NOMO-1 (cell line): ENCODE data around the gene DNAH10.
A peak's percentile ranks its signal among the peaks of the same experiment; 100 is the strongest.
"Not testable (repeated sequence)": the region's sequence is repeated elsewhere in the genome, so short reads cannot be mapped to it uniquely, and the experiment has no call there.

Experiments
- DNase-seq, 2 experiments: peaks; one replicate each; lab custom pipeline; 2025; ENCODE audit not compliant: unreplicated experiment in 2 of 2; lab: John Stamatoyannopoulos, UW

The DNAH10 gene

GRCh38 chr12:123787466-123787865 is 25.4 kb downstream of the DNAH10 start:
- no peak for DNase-seq

DNA sequence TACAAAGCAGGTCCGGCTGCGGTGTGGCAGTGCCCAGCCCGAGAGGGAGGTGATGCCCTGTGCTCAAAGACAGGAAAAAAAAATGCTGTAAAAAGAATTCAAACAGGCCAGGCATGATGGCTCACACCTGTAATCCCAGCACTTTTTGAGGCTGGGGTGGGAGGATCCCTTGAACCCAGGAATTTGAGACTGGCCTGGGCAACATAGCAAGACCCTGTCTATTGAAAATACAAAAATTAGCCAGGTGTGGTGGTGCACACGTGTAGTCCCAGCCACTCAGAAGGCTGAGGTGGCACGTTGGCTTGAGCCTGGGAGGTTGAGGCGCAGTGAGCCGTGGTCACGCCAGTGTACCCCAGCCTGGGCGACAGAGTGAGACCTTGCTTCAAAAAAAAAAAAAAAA is 26.4 kb downstream of the DNAH10 start:
- no peak for DNase-seq

DNA sequence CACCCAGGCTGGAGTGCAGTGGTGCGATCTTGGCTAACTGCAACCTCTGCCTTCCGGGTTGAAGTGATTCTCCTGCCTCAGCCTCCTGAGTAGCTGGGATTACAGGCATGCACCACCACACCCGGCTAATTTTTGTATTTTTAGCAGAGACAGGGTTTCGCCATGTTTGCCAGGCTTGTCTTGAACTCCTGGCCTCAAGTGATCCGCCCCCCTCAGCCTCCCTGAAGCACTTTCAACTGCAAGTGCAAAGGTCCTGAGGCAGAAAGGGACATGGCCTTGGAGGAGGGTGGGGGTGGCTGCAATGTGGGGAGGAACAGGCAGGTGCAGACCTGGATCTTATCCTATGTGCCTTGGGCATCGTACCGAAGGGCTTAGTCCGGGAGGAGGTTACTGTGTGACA is 27.3 kb downstream of the DNAH10 start:
- DNase-seq, result not testable (repeated sequence)

DNA sequence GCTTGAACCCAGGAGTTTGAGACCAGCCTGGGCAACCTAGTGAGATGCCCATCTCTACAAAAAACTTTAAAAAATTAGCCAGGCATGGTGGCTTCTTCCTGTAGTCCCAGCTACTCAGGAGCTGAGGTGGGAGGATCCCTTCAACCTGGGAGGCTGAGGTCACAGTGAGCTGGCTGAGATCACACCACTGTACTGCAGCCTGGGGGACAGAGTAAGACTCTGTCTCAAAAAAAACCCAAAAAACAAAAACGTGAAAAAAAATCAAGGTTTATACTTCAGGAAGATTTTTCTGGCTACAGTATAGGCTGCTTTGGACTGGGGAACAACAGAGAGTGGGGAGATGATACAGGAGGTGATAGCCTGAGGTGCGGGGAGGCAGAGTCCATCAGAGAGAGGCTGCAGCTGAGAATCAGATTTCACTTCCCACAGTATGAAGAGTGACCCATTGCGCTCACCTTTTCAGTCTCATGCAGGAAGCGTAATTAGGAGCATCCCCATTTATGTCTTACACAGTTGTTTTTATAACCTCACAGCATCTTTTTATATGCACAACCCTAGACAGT is 28.9 kb downstream of the DNAH10 start:
- DNase-seq, result no peak

DNA sequence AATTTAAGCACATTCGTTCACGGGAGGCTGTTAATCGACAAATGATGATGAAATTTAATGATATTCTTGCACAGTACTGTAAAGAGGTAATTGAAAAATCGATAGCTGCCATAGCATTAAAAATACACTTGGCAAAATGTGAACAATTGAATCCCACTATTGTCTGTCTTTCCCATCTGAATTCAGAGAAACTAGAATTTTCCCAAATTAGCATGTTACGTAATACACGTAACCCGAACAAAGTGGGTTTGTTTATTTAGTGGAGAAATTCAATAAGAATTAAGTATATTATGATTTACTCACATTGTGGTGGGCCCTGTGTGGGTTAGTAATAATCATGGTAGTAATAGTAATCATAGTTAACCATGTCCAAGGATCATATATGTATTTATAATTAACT is 31.9 kb downstream of the DNAH10 start:
- DNase-seq, result no peak

GRCh38 chr12:123798518-123798917 is 36.4 kb downstream of the DNAH10 start:
- no peak for DNase-seq

DNA sequence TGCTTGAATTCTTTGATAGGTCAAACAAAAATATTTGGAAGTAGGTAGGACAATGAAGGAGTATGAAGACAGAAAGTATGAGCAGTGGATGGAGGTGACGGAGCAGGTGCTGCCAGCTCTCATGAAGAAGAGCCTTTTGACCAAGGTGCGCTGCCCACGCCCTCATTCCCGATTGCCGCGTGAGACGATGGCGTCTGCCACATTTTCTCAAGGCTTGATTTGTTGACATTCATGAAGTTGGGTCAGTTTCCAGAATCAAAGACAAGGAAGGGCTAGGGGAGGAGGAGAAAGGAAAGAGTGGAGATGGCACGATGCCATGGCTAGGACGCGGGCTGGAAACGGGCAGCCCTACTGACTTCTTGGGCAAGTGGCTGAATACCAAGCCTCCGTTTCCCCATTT is 37.1 kb downstream of the DNAH10 start:
- no peak for DNase-seq

DNA sequence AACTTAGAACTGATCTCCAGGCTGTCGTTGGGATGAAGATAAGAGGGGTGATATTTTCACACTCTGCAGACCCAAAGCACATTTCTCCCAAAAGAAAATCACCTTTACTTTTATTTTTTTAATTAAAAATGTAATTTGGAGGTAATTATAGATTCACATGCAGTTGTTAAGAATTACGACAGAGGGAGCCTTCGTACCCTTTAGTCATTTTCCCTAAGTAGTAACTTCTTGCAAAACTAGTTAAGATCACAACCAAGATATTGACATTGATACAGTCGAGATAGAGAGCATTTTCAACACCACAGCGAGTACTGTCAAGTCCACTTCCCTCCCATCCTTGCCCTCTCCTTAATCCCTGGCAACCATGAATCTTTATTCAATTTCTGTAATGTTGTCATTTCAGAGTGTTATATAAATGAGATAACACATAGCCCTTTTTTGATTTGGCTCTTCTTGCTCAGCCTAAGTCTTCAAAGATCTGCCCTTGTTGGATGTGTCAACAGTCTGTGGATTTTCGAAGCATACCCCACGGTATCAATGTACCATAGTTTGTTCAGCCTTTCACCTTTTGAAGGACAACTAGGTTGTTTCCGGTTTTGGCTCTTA is 39.6 kb downstream of the DNAH10 start:
- DNase-seq, result peak in 1 of 2 experiments; percentile 45

GRCh38 chr12:123805173-123805572 is 43.1 kb downstream of the DNAH10 start:
- no peak for DNase-seq

DNA sequence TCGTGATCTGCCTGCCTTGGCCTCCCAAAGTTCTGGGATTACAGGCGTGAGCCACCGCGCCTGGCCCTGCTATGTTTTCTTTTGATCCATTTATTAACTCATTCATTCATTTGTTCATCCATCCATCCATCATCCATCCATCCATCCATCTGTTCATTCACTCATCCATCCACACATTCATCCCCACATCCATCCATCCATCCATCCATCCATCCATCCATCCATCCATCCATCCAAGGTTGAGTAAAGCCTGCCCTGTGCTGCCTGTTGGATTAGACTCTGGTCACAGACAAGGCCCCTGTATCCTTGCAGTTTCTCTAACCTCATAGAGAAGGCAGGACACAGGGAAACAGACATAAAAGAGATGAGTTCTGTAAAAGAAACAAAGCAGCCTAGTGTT is 44.9 kb downstream of the DNAH10 start:
- DNase-seq, result no peak

DNA sequence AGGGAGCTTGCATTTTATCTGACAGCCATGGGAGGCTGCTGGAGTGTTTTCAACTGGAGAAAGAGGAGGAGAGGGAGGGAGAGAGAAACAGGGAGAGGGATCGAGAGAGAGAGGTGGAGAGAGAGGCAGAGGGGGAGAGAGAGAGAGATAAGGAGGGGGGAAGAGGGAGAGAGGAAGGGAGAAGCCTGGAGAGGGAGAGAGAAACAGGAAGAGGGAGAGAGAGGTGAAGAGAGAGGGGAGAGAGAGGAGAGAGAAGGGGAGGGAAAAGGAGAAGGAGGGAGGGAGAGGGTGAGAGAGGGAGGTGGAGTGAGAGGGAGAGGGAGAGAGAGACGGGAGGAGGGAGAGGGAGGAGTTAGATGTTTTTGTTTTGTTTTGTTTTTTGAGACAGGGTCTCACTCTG is 45.6 kb downstream of the DNAH10 start:
- DNase-seq, result no peak

DNA sequence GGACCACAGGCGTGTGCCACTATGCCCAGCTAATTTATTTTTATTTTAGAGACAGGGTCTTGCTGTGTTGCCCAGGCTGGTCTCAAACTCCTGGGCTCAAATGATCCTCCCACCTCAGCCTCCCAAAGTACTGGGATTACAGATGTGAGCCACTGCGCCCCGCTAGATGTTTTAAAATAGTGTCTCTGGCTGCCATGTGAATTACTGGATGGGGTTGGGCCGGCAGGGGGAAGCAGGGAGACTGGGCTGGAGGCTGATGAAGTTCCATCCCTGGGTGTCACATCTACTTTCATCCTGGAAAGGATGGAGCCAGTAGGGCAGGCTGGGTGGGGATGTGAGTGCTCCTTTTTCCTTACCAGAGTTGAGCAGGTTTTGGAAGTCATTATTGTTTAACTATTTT is 46.1 kb downstream of the DNAH10 start:
- DNase-seq, result no peak

DNA sequence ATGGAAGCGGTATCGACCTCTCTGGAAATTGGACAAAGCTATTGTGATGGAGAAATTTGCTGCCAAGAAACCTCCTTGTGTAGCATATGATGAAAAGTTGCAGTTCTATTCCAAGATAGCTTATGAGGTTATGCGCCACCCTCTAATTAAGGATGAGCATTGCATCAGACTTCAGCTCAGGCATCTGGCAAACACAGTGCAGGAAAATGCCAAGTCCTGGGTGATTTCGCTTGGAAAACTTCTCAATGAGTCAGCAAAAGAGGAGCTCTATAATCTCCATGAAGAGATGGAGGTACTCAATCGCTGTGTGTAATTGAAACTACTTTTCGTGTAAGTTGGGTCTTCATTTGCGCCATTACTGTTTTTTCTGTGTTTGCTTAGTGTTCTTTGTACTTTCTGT is 51.2 kb downstream of the DNAH10 start:
- DNase-seq, result no peak

DNA sequence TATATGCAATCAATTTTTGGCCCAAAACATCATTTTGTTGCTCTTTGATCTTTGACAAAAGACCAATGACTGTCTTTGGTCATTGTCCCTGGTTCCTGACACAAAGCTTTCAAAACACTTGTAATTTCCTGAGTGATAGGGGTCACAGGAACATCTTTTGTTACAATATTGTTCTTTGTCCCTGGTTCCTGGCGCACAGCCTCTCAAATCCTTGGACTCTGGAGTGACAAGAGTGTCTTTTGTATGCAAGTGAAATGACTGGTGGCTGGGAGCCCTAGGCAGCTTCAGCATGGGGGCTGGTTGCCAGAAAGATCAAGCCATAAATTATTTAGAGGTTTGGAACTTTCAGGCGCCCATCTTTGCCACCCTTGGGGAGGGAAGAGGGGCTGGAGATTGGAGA is 53.9 kb downstream of the DNAH10 start:
- no peak for DNase-seq

DNA sequence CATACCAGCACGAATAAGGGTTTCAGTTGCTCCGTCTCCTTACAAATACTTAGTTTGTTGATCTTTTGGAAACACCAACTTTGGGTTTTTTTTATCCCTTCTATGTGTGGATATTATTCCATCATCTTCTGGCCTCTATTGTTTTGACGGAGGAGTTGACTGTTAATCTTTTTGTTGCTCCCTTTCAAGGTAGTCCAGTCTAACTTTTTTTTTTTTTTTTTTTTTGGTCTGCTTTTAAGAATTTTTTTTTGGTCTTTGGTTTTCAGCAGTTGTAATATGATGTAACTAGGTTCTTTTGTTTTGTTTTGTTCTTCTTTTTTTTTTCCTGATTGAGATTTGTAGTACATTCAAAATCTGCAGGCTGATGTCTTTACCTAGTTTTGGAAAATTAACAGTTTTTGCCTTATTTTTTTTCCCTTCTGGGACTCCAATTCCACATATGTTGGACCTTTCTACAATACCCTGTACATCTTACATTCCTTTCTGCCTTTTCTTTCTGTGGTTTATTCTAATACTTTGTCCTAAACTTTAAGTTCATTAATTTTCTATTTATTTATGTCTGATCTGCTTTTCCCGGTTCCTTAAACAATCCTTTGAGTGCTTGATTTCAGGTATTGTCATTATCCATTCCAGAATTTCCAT is 54.9 kb downstream of the DNAH10 start:
- DNase-seq, result no peak

- no peak for DNase-seq
These were observed 60.7 kb downstream of the DNAH10 start for GRCh38 chr12:123822804-123823203.

GRCh38 chr12:123828120-123828519 is 66.0 kb downstream of the DNAH10 start:
- no peak for DNase-seq

- no peak for DNase-seq
These were observed 66.9 kb downstream of the DNAH10 start for GRCh38 chr12:123828854-123829547.

DNA sequence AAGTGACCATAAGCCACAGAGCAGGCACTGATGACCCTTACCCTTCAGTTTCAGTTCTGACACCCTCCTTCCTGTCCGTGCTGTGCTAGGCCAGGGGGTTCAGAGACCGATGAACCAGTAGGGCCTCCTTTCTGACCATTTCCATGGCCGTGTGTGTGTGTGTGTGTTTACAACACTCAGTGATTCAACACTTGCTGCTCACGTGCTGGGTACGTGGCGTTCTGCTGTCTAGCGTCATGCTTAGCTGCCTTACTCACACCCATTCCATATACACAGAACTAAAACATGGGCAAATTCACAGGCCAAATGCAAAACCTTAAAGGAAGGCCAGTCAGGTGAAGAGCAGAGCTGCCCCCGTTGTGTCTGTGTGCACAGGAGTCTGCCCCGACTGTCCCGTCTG is 67.5 kb downstream of the DNAH10 start:
- DNase-seq, result no peak

DNA sequence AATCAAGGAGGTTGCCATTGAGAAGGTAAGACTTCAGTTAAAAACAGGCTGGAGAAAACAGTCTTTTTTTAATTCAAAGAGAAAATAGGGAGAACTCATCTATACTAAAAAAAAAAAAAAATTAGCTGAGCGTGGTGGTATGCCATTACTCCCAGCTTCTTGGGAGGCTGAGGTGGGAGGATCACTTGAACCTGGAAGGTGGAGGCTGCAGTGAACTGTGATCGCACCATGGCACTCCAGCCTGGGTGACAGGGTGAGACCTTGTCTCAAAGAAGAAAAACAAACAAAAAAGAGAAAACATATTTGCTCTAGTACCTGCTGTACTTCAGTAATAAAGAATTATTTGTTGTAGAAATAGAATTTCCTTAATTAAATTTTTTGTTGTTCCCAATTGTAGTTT is 68.6 kb downstream of the DNAH10 start:
- no peak for DNase-seq

- no peak for DNase-seq
These were observed 70.0 kb downstream of the DNAH10 start for GRCh38 chr12:123832052-123832451.

DNA sequence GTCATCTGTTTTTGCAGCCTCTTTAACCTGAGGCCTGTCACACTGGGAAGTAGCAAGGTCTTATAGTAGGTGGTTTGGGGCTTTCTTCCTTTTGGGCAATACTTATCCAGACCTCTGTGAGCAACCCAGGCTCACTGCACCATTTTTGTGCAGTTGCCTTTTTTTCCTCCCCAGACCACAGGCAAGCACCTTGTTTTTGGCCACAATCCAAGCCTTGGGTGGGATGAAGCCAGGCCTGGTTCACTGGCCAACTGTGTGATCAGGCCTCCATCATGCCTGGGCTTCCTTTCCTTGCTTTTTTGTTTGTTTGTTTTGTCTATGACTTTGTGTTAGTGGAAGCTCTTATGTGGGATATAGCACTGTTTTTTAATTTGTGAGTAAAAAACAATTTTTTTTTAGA is 71.7 kb downstream of the DNAH10 start:
- no peak for DNase-seq
